ENCODE measurements around the gene MOG.
"Not testable (repeated sequence)": the region's sequence is repeated elsewhere in the genome, so short reads cannot be mapped to it uniquely, and the experiment has no call there.

MOG gene

GRCh38 chr6:29652198-29652584 lies 4.7 kb upstream of the MOG start:
- ATAC-seq (replicated peaks), result no peak

GRCh38 chr6:29653452-29654038 lies 3.3 kb upstream of the MOG start:
- Mint-ChIP-seq H3K36me3 (ENCODE audit: insufficient read depth) (peaks cover 14% of the 10 kb centered on the region), H3K4me1 (ENCODE audit: low read depth in 2 of 2) (peaks cover 10 to 14% of the 10 kb centered on the region in 2 donors), H3K27me3 (peaks cover 39 to 49% of the 10 kb centered on the region in 2 donors), H3K27ac (no peak overlapping the region), H3K9me3 (no peaks in the 10 kb centered on the region), H3K4me3 (no peak overlapping the region)
- DNase-seq (peak; percentile 31 to 44 (median 36)), ATAC-seq (replicated peaks) (no peak)

More at GRCh38 chr6:29652198-29652584, 4.7 kb upstream of the MOG start:
- H3K9me3 Mint-ChIP-seq, result no peaks in the 10 kb centered on the region
- peaks cover 10 to 14% of the 10 kb centered on the region in 2 donors for H3K4me1 Mint-ChIP-seq (ENCODE audit: low read depth in 2 of 2)
- no peak overlapping the region for H3K27ac Mint-ChIP-seq
- DNase-seq, result no peak
- H3K36me3 Mint-ChIP-seq (ENCODE audit: insufficient read depth), result peaks cover 14% of the 10 kb centered on the region
- peaks cover 25 to 36% of the 10 kb centered on the region in 2 donors for H3K27me3 Mint-ChIP-seq
- H3K4me3 Mint-ChIP-seq, result no peak overlapping the region

GRCh38 chr6:29655658-29656057 lies 1.2 kb upstream of the MOG start:
- DNase-seq (no peak), ATAC-seq (replicated peaks) (no peak)
- H3K4me1 Mint-ChIP-seq (ENCODE audit: low read depth in 2 of 2), result peaks cover 5% of the 10 kb centered on the region in 2 donors
- no peak overlapping the region for H3K4me3 Mint-ChIP-seq
- H3K9me3 Mint-ChIP-seq, result no peaks in the 10 kb centered on the region
- H3K27ac Mint-ChIP-seq, result no peak overlapping the region
- H3K27me3 Mint-ChIP-seq, result peaks cover 41 to 64% of the 10 kb centered on the region in 2 donors
- no peaks in the 10 kb centered on the region for H3K36me3 Mint-ChIP-seq (ENCODE audit: insufficient read depth)

- no peak overlapping the region for H3K27ac Mint-ChIP-seq
- H3K36me3 Mint-ChIP-seq (ENCODE audit: insufficient read depth), result no peaks in the 10 kb centered on the region
- no peak for ATAC-seq (replicated peaks)
- peaks cover 5% of the 10 kb centered on the region in 2 donors for H3K4me1 Mint-ChIP-seq (ENCODE audit: low read depth in 2 of 2)
- no peaks in the 10 kb centered on the region for H3K9me3 Mint-ChIP-seq
- peaks cover 46 to 69% of the 10 kb centered on the region in 2 donors for H3K27me3 Mint-ChIP-seq
- H3K4me3 Mint-ChIP-seq, result no peak overlapping the region
- no peak for DNase-seq
Observed at GRCh38 chr6:29656157-29656556, 735 bp upstream of the MOG start.

GRCh38 chr6:29661071-29661470 lies 4.2 kb downstream of the MOG start:
- Mint-ChIP-seq H3K36me3 (ENCODE audit: insufficient read depth) (no peaks in the 10 kb centered on the region), H3K27me3 (peaks cover 53 to 79% of the 10 kb centered on the region in 2 donors), H3K9me3 (no peaks in the 10 kb centered on the region), H3K4me3 (no peak overlapping the region), H3K4me1 (ENCODE audit: low read depth in 2 of 2) (no peaks in the 10 kb centered on the region), H3K27ac (no peak overlapping the region)
- ATAC-seq (replicated peaks), result no peak
- DNase-seq, result no peak

GRCh38 chr6:29661502-29662141 lies 4.7 kb downstream of the MOG start:
- H3K27me3 Mint-ChIP-seq, result peaks cover 48 to 77% of the 10 kb centered on the region in 2 donors
- DNase-seq; ATAC-seq (replicated peaks); H3K4me1 Mint-ChIP-seq (ENCODE audit: low read depth in 2 of 2); H3K4me3 Mint-ChIP-seq; H3K27ac Mint-ChIP-seq; H3K9me3 Mint-ChIP-seq; H3K36me3 Mint-ChIP-seq (ENCODE audit: insufficient read depth): not testable (repeated sequence)

- H3K4me3 Mint-ChIP-seq, result no peak overlapping the region
- H3K36me3 Mint-ChIP-seq (ENCODE audit: insufficient read depth), result no peaks in the 10 kb centered on the region
- ATAC-seq (replicated peaks), result no peak
- no peak overlapping the region for H3K27ac Mint-ChIP-seq
- no peak for DNase-seq
- no peaks in the 10 kb centered on the region for H3K4me1 Mint-ChIP-seq (ENCODE audit: low read depth in 2 of 2)
- H3K9me3 Mint-ChIP-seq, result no peaks in the 10 kb centered on the region
- H3K27me3 Mint-ChIP-seq, result peaks cover 42 to 72% of the 10 kb centered on the region in 2 donors
Observed at GRCh38 chr6:29663300-29664042, 6.6 kb downstream of the MOG start.

- no peak for ATAC-seq (replicated peaks)
- Mint-ChIP-seq H3K36me3 (ENCODE audit: insufficient read depth) (no peaks in the 10 kb centered on the region), H3K9me3 (no peaks in the 10 kb centered on the region), H3K27me3 (peaks cover 55 to 68% of the 10 kb centered on the region in 2 donors), H3K4me1 (ENCODE audit: low read depth in 2 of 2) (no peaks in the 10 kb centered on the region), H3K27ac (no peak overlapping the region), H3K4me3 (no peak overlapping the region)
- DNase-seq, result no peak
Observed at GRCh38 chr6:29665942-29666825, 9.3 kb downstream of the MOG start.

GRCh38 chr6:29666826-29667130 lies 9.9 kb downstream of the MOG start:
- H3K27ac Mint-ChIP-seq, result no peak overlapping the region
- H3K4me3 Mint-ChIP-seq, result no peak overlapping the region
- DNase-seq (no peak), ATAC-seq (replicated peaks) (no peak)
- no peaks in the 10 kb centered on the region for H3K9me3 Mint-ChIP-seq
- no peaks in the 10 kb centered on the region for H3K4me1 Mint-ChIP-seq (ENCODE audit: low read depth in 2 of 2)
- H3K27me3 Mint-ChIP-seq, result peaks cover 53 to 68% of the 10 kb centered on the region in 2 donors
- H3K36me3 Mint-ChIP-seq (ENCODE audit: insufficient read depth), result no peaks in the 10 kb centered on the region

- ATAC-seq (replicated peaks), result no peak
- H3K9me3 Mint-ChIP-seq, result no peaks in the 10 kb centered on the region
- no peak for DNase-seq
- H3K4me3 Mint-ChIP-seq, result no peak overlapping the region
- H3K36me3 Mint-ChIP-seq (ENCODE audit: insufficient read depth), result no peaks in the 10 kb centered on the region
- no peaks in the 10 kb centered on the region for H3K4me1 Mint-ChIP-seq (ENCODE audit: low read depth in 2 of 2)
- peaks cover 49 to 68% of the 10 kb centered on the region in 2 donors for H3K27me3 Mint-ChIP-seq
- no peak overlapping the region for H3K27ac Mint-ChIP-seq
Observed at GRCh38 chr6:29667158-29667557, 10.3 kb downstream of the MOG start.

- DNase-seq, result no peak
- H3K4me1 Mint-ChIP-seq (ENCODE audit: low read depth in 2 of 2), result no peaks in the 10 kb centered on the region
- H3K36me3 Mint-ChIP-seq (ENCODE audit: insufficient read depth), result no peaks in the 10 kb centered on the region
- no peak for ATAC-seq (replicated peaks)
- H3K9me3 Mint-ChIP-seq, result no peaks in the 10 kb centered on the region
- H3K27me3 Mint-ChIP-seq, result peaks cover 36 to 50% of the 10 kb centered on the region in 2 donors
- H3K4me3 Mint-ChIP-seq, result no peak overlapping the region
- no peak overlapping the region for H3K27ac Mint-ChIP-seq
Observed at GRCh38 chr6:29671026-29671425, 14.1 kb downstream of the MOG start.

GRCh38 chr6:29672116-29672515 lies 15.2 kb downstream of the MOG start:
- ATAC-seq (replicated peaks); H3K9me3 Mint-ChIP-seq: not testable (repeated sequence)
- peaks cover 36 to 45% of the 10 kb centered on the region in 2 donors for H3K27me3 Mint-ChIP-seq

GRCh38 chr6:29673161-29673560 lies 16.3 kb downstream of the MOG start:
- Mint-ChIP-seq H3K4me3 (no peak overlapping the region), H3K4me1 (ENCODE audit: low read depth in 2 of 2) (peaks cover 5 to 9% of the 10 kb centered on the region in 2 donors), H3K36me3 (ENCODE audit: insufficient read depth) (no peaks in the 10 kb centered on the region), H3K27me3 (peaks cover 27 to 35% of the 10 kb centered on the region in 2 donors), H3K9me3 (no peaks in the 10 kb centered on the region), H3K27ac (no peak overlapping the region)
- DNase-seq (no peak), ATAC-seq (replicated peaks) (no peak)

More at GRCh38 chr6:29672116-29672515, 15.2 kb downstream of the MOG start:
- not testable (repeated sequence) for H3K4me3 Mint-ChIP-seq; H3K27ac Mint-ChIP-seq; H3K4me1 Mint-ChIP-seq (ENCODE audit: low read depth in 2 of 2); DNase-seq; H3K36me3 Mint-ChIP-seq (ENCODE audit: insufficient read depth)

All from effector memory CD8-positive, alpha-beta T cell (primary cell).